ENCODE measurements around the gene CCRL2.
"Not testable (repeated sequence)": the region's sequence is repeated elsewhere in the genome, so short reads cannot be mapped to it uniquely, and the experiment has no call there.

Gene CCRL2

DNA sequence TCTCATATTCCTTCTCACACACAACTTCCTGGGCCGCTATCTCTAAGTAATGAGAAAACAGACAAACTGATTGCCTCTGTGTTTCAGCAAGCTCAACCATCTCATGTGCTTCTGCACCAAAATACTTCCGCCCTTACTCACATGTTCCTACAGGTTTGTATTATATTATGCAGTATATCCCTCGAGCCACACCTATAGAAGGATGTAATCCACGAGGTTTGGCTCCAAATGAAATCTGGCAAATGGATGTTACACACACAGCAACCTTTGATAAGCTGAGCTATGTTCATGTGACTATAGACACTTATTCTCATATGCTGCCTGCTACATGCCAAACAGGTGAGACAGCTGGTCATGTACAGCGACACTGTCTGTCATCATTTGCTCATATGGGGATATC lies 22.6 kb downstream of the CCRL2 start:
- peak in 1 of 3 experiments; percentile 31 for DNase-seq

DNA sequence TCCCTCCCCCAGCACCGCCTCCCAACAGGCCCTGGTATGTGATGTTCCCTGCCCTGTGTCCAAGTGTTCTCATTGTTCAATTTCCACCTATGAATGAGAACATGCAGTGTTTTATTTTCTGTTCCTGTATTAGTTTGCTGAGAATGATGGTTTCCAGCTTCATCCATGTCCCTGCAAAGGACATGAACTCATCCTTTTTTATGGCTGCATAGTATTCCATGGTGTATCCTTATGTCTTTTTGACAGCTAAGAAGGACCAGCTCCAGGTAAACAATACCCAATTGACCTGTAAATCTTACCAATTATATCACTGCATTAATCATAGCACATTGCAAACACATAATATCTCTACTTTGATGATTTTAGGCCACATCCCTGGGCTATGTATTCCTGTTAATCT lies 23.8 kb downstream of the CCRL2 start:
- not testable (repeated sequence) for DNase-seq

DNA sequence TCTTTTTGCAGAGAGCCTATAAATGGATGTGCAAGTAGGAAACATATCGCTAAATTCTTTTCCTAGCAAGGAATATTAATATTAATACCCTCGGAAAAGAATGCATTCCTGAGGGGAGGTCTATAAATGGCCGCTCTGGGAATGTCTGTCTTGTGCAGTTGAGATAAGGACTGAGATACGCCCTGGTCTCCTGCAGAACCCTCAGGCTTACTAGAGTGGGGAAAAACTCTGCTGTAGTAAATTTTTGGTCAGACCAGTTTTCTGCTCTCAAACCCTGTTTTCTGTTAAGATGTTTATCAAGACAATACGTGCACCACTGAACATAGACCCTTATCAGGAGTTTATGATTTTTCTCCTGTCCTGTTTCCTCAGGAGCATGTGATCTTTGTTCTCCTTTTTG lies 24.8 kb downstream of the CCRL2 start:
- not testable (repeated sequence) for DNase-seq

DNA sequence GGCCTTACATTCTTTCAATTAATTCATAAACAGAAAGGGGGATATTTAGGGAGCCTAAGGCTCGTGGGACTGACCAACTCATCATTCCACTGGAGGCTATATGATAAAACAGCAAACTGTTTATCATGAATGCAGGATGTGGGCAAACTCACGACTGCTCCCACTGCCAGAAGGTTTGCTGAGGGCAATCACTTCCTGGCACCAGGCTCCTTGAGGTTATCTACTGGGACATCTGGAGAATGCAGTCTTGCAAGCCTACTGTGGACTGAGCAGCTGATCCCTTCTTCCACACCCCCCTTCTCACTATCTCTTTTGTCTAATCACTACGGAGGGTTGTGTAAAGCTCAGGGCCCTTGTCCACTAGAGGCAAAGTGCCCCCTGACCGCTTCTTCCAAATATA lies 26.1 kb downstream of the CCRL2 start:
- DNase-seq = not testable (repeated sequence)

DNA sequence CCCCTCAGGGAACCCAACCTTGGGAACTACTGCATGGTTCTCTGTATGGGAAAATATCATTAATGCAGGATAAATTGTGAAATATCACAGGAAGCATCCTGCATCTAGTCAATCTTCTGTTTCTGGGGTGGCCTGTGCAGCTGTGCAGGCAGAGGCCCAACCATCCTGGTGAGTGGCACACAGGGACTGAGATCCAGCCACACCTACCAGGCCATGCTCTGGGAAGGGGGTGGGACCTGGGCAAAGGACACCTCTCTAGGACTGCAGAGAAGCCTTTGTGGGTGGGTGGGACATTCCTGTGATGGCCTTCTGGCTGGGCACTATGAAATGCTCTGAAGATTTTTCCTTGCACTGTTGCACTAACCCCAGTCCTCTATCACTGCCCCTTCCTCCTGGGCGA lies 26.8 kb downstream of the CCRL2 start:
- DNase-seq = no peak

DNA sequence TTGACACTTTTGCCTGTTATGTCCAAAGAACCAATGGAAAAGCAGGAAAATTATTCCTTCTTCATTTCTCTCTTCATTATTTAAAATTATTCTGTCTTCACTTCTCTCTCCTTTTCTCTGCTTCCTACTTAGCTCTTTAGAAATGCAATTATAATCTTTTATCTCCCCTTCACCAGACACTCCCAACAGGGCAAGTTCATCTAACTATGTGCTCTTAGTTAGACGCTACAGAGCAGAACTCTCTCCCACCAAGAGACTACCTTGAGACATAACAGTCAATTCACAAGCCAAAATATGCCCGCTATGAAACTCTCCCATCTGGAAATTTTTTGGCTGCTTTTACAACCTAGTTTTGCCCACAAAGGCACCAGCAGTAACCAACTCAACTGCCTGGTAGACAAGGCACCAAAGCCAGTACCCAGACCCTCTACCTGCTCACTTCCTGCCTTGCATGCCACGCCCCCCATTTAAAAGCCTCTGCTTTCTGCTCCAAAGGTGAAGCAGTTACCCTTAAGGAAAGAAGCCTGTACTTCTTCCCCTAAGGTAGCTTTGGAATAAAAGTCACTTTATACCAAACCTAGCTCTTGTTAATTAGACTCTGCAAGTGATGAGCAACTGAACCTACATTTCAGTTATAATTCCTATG lies 28.1 kb downstream of the CCRL2 start:
- DNase-seq = no peak

DNA sequence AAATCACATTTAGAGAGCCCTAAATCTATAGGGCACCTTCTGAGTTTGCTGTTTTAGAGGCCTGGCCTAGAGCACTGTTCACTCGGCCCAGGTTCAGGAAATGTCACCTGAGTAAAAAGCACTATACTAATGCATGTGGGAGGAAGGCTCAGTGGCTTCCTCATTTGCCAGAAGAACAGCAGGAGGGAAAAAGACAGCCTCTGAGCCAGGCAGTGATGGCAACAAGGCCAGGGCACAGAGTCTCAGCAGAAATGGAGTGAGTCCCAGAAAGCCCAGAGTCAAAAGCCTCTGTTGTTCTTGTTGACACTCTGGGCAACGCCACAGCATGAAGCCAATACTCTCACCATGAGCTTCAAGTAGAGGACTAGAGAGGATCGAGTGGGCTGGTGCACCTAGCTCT lies 31.8 kb downstream of the CCRL2 start:
- no peak for DNase-seq

DNA sequence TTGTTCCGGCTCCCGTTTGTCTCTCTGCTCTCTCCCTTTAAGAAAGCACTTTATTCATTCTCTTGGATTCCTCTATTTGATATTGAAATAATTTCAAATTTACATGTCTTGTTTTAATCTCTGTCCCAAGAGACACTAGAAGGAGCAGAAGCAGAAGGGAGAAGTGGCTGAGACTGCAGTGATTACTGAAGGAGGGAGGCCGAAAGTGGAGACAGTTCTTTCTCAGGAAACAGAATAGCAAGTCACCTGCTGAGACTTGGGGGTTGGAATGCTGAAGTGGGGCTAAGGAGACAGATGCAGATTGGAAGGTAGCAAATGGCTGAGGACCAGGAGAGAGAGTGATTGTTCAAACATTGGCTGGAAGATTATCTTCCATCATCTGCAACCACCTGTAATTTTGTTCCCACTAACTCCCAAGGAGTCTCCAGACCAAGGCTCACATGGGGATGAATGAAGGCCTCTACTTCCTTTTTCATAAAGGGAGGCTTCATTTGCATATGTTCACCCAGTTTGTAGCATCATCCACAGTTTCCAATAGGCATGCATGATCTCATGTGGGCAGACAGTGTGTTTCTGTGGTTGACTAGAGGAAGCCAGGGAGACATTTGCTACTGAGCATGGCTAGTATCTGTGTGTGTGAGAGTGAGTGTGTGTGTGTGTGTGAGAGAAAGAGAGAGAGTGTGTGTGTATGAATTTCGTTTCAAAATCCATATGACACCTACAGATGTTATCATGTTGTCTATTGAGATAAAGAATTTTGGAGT lies 33.7 kb downstream of the CCRL2 start:
- peak in 2 of 3 experiments; percentile 4 to 15 for DNase-seq

DNA sequence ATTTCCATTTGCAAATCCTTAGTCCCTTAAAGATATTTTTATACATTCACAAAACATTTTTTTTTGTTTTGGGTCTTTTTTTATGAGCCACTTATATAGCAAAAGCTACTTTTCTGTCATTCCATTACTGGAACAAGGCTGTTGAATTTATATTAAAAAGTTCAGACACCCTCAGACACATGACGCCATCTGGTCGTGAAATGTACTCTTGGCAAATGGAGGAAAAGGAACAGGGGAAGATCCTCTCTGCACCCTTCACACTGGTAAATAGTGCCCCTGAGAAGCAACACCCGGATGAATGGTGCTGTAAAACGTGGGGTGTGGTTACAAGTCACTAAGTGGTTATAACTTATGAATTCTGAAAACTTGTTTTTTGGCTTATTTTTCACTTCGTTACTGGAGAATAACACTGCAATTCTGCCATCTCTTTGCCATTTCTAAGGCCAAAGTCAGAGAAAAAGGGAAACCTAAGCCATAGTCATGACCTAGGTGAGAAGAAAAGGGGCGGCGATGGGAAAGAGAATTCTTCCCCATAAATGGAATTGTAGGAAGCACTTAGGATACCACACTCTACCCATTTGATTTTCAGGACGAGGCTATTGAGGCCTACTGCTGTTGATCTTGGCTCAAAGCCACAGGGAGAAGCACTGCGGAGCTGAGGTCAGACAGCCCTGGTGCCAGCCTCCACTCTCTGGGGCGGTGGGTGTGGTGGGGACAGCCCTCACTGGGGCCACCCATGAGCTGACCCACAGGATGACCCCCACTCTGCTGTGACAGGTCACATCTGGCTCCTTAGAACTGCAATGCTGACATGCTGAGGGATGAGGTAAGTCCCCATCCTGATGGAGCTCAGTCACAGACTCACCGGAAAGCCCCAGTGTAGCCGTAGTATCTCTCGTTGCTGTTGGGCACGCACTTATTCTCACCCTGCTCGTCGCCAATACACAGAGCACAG lies 35.8 kb downstream of the CCRL2 start:
- DNase-seq = peak in 2 of 3 experiments; percentile 19 to 78

DNA sequence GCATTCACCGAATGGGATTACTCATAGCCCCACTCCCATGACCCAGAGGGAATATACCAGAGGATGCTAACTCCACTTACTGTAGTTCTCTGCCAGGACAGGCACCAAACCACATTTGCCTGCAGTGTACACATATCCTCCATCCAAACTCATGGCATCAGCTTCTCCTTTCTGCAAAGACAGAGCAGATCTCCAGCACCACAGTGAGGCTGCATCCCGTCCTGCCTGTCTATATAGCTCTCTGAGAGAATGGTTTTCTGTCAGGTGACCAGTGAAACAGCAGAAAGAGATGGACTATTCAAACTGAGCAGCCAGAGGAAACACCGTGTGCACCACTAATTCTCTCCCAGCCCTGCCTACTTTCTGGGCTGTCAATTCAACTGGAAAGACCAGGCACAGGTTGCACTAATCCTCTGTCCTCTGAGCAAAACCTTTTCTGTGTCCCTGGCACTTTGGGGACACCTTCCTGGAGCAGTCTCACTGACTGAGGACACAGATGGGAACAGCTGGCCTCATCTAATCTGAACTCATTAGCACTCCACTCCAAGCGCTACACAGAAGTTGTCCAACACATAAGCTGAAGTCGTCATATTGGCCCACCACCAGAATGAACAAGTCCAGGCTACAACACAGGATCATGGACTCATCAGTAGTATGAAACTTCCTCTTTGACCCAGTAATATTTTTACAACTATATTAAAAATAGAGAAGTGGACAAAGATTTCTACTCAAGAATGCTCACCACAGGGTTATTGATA lies 40.3 kb downstream of the CCRL2 start:
- DNase-seq = no peak

DNA sequence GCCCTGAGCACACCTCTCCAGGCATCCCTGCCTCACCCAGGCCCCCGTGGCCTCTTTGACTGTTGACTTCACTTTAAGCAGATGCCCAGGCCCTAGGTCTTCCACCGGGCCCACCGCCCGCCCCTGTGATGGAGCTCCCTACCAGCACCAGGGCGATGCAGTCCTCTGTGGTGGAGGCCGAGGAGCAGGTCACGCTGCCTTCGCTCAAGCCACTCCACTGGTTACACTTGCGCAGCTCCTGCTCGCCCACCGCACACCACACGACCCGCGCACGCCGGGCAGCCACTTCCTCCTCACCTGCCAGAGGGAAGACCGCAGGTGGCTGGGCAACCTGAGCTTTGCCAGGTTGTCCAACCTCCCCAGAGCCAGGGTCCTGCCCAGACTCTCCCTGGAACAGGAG lies 41.7 kb downstream of the CCRL2 start:
- no peak for DNase-seq

DNA sequence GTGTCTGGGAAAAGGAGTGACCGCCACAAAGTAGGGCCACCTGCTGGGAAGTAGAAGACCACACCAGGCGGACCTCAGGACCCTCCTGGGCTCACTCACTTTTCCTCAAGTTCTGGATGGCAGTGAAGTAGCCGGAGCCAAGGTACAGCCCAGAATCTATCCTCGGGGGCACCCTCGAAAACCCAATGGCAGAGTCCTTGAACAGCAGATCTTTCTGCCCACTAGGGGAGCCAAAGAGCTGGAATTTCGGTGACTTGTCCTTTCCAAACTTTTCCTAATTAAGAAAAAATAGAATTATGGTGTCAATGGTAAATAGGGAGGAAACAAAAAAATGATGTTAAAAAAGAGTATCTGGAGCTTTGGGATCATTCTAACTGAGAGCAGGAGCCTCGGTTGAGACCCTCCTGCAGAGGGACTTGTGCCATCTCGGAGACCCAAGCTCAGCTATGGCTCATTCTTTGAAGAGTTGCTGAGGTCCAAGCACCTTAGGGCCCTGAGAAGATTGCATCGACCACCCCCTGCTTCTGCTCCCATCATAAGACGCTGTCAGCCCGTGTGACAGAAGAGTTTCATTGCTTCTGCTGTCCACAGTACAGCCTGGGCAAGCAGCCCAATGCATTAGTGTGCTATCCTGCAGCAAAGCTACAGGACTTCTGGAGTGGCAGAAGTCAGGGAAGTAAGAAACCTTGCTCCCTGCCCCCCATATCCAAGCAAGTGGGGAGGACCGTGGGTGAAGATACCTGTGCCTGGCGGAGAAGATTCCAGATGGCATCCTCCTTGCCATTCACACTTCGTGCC lies 42.9 kb downstream of the CCRL2 start:
- no peak for DNase-seq

DNA sequence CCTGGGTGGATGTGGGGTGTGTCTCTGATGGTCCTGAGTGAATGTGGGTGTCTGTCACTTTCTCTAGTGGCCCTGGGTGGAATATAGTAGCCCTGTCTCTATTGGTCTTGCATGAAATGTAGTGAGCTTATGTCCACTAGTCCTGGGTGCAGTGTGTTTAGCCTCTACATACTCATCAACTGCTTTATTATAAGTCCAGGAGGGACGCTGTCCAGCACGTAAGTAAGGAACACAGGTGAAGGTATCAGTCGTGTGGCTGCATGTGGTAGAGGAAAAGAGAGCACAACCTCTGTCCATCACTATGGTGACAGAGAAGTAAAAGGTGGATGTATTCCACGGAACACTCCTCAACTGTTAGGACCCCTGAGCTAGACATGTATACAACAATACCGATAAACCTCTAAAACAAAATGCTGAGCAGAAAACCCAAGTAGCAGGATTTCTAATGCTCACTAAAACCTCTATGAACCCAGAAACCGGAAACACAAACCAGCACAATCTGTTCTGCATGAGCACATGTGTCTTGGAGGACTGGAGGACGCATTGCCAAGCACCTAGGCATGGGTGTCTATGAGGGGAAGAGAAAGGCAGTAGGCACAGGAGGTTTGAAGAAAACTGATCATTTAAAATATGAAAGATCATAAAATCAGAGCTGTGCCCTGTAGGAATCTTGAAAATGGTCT lies 46.6 kb downstream of the CCRL2 start:
- no peak for DNase-seq

DNA sequence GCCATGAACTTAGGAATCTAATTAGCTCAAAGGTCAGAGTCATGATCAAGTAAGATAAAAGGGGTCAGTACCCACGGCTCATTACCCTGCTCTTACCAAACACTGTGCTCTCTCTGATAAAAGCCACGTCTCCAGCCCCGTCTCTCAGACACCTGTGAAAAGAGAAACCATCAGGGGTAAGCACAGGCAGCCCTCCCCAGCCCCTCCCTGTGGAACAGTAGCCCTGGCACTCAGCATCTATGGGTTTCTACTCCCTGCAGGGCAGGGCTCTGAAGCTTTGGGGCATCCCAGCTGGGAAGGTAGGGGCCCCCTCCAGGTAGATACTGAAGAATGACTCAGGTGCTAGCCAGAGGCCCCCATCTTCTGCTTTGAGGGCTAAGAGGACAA lies 47.1 kb downstream of the CCRL2 start:
- no peak for DNase-seq

DNA sequence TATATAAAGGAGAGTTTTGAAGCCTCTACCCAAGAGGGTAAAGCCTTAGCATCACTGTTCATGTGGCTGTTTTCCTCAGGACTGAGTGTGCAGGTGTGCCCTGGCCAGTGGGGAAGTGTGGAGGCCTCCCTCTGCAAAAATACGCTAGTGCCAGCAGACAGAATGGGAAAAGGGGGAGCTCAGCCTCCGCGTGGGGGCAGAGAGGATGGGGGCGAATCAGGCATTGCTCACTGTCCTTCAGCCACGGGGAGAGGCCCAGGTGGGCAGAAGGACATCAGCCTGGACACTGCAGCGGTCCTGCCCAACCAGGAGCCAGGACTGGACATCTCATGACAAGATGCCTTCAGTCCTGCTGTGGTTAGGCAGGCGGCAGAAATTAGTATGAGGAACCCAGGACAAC lies 47.5 kb downstream of the CCRL2 start:
- no peak for DNase-seq

DNA sequence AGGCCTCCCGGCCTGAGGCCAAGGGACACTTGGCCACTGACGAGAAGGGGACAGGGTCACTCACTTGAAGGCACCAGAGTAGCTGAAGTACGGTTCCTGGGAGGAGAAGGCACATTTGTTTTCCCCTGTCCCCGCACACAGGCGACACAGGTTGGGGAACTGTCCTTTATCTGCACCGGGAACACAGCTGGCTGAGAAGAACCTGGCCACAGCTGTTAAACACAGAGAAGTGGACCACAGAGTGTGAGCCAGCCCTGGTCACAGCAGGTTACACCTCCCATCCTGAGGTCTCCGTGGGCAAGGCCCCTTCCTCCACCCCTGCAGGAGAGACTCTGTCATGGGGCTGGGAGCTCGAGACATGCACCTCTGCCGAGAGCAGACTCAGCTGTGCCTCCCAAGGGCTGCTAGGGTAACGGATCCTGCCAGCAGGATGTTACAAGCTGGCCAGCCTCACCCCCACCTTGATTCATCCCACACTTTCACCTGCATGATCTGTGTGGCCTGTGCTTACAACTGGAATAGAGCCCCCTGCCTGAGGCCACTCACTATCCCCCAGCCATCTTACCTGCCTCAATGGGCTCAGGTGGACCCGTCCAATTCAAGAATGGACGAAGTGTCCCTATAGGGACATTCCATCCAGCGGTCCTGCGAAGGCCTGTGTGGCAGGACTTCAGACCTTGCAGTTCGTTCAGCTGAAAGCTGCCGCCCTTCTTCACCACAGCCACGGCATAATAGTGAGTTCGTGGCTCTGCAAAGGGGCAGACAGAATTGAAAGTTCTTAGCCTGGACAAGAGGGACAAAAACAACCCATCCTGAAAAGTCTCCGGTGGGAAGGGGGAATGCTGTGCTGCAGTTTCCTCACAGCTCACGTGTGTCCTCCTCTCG lies 48.4 kb downstream of the CCRL2 start:
- DNase-seq = no peak

DNA sequence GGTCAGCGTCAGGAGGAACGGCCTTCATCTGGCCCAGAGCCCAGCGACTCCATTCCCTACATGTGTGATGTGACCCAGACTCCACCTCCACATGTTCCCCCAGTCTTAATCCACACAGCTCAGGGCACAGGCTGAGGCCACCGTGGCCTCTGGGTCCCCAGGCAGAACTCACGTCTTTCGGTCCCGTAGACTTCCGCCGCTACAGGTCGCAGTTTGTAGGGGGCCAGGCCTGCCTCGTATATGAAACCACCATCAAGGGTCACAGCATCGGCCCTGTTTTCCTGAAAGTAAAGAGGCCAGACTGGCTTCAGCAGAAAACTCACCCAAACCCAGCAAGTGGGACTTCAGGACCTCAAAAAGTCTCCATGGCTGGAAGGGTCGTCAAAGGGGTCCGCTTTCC lies 49.1 kb downstream of the CCRL2 start:
- DNase-seq = no peak

Measured in NCI-H1417 (cell line).